Peyer's patch (tissue), 4 donors: Measurements from ENCODE around the gene ZMIZ2. TPM values are rescaled to one million over a fixed set of nuclear protein-coding genes. Genes with fewer than 3 reads are reported as not detected.

Experiments
- DNase-seq, 3 donors: peaks; one replicate each; pipeline ENCODE4 v3.0.0-alpha.2; 2017 to 2019
- H3K27ac ChIP-seq, 4 donors: fragments of 200-600 bp; sonication (generic); one replicate each; pipeline ENCODE4 v1.5.1; 2016 to 2019
- H3K27me3 ChIP-seq, 2 donors: fragments of 200-600 bp; sonication (generic); one replicate each; pipeline ENCODE4 v1.5.1; 2019
- H3K36me3 ChIP-seq, 3 donors: fragments of 200-600 bp; sonication (generic); one replicate each; pipeline ENCODE4 v1.5.1; 2016 to 2019
- H3K4me1 ChIP-seq, 4 donors: fragments of 200-600 bp; sonication (generic); one replicate each; pipeline ENCODE4 v1.5.1; 2016 to 2019
- H3K4me3 ChIP-seq, 4 donors: fragments of 200-600 bp; sonication (generic); 1 replicate in 3 of 4; 2 replicates in 1 of 4; pipeline ENCODE4 v1.5.1; 2016 to 2019; ENCODE audit warnings: mild to moderate bottlenecking in 1 of 4
- H3K9me3 ChIP-seq, 4 donors: fragments of 200-600 bp; sonication (generic); one replicate each; pipeline ENCODE4 v1.5.1; 2016 to 2019; ENCODE audit warnings: mild to moderate bottlenecking in 1 of 4
- POLR2A ChIP-seq, 2 donors: fragments of 450-650 bp; IDR thresholded peaks; one replicate each; pipeline ENCODE4 v1.5.1; 2017; ENCODE audit warnings: antibody characterized with exemption in 2 of 2, mild to moderate bottlenecking in 2 of 2, moderate library complexity in 2 of 2
- total RNA-seq, 4 donors: library from RNA; depleted of rRNA; stranded (reverse); fragments of >200 nt; gene quantifications; one replicate each; pipeline ENCODE4 v1.1.0, GENCODE V29; 2016
- TF ChIP-seq, protein P1 (sequence below), 6 experiments: fragments of 450-650 bp in 4 of 6; fragments of 200-600 bp in 2 of 6; sonication (generic) in 1 of 6; IDR thresholded peaks; one replicate each; pipeline ENCODE4 v1.5.1; 2017 to 2019; ENCODE audit warnings: antibody characterized with exemption in 6 of 6, mild to moderate bottlenecking in 3 of 6, moderate library complexity in 1 of 6

Gene ZMIZ2
- total RNA-seq, 4 donors from 2014 or later = 34.9 to 150 (median 93.3) TPM

- H3K27me3 ChIP-seq = no peaks in the 10 kb centered on the region
- TF ChIP-seq POLR2A (IDR thresholded peaks at IDR 0.05) = no peak
- TF ChIP-seq, protein P1, sequence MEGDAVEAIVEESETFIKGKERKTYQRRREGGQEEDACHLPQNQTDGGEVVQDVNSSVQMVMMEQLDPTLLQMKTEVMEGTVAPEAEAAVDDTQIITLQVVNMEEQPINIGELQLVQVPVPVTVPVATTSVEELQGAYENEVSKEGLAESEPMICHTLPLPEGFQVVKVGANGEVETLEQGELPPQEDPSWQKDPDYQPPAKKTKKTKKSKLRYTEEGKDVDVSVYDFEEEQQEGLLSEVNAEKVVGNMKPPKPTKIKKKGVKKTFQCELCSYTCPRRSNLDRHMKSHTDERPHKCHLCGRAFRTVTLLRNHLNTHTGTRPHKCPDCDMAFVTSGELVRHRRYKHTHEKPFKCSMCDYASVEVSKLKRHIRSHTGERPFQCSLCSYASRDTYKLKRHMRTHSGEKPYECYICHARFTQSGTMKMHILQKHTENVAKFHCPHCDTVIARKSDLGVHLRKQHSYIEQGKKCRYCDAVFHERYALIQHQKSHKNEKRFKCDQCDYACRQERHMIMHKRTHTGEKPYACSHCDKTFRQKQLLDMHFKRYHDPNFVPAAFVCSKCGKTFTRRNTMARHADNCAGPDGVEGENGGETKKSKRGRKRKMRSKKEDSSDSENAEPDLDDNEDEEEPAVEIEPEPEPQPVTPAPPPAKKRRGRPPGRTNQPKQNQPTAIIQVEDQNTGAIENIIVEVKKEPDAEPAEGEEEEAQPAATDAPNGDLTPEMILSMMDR (IDR thresholded peaks at IDR 0.05) = no peak
- DNase-seq = no peak
- no peaks in the 10 kb centered on the region for H3K36me3 ChIP-seq
- no peak overlapping the region for H3K4me3 ChIP-seq
- H3K4me1 ChIP-seq = no peaks in the 10 kb centered on the region
- H3K9me3 ChIP-seq = no peaks in the 10 kb centered on the region
- no peak overlapping the region for H3K27ac ChIP-seq
Measured at GRCh38 chr7:44811571-44811970, 62.9 kb downstream of the ZMIZ2 start.

GRCh38 chr7:44814919-44815318 is 66.3 kb downstream of the ZMIZ2 start:
- H3K4me1 ChIP-seq = no peaks in the 10 kb centered on the region
- no peak for DNase-seq
- H3K27me3 ChIP-seq = no peaks in the 10 kb centered on the region
- H3K4me3 ChIP-seq = no peak overlapping the region
- no peak overlapping the region for H3K27ac ChIP-seq
- TF ChIP-seq POLR2A (IDR thresholded peaks at IDR 0.05) = no peak
- TF ChIP-seq, protein P1 (IDR thresholded peaks at IDR 0.05) = no peak
- H3K9me3 ChIP-seq = no peaks in the 10 kb centered on the region
- no peaks in the 10 kb centered on the region for H3K36me3 ChIP-seq

- no peak overlapping the region for H3K27ac ChIP-seq
- H3K4me3 ChIP-seq = no peak overlapping the region
- no peak for DNase-seq
- H3K9me3 ChIP-seq = no peaks in the 10 kb centered on the region
- no peaks in the 10 kb centered on the region for H3K4me1 ChIP-seq
- H3K27me3 ChIP-seq = no peaks in the 10 kb centered on the region
- no peak for TF ChIP-seq POLR2A (IDR thresholded peaks at IDR 0.05)
- TF ChIP-seq, protein P1 (IDR thresholded peaks at IDR 0.05) = no peak
- H3K36me3 ChIP-seq = no peaks in the 10 kb centered on the region
Measured at GRCh38 chr7:44819292-44819691, 70.6 kb downstream of the ZMIZ2 start.

Other genes with a start within 250 kb of the ZMIZ2 start
- under 1 TPM in 3 of 4 donors, not detected in 1; 0.66 to 0.70 (median 0.67) TPM for gene NPC1L1, start 207.5 kb upstream of the ZMIZ2 start, total RNA-seq
- gene DDX56, start 174.9 kb upstream of the ZMIZ2 start, total RNA-seq = 10 to 100 TPM; 67.8 to 96.4 (median 88.9) TPM
- gene TMED4, start 166.6 kb upstream of the ZMIZ2 start, total RNA-seq = 100 to 1,000 TPM in 3 of 4 donors, 10 to 100 TPM in 1; 80.9 to 319 (median 262) TPM
- 100 to 1,000 TPM in 3 of 4 donors, 10 to 100 TPM in 1; 88.3 to 246 (median 217) TPM for gene OGDH, start 142.2 kb upstream of the ZMIZ2 start, total RNA-seq
- 1,000 to 10,000 TPM in 1 of 4 donors, 100 to 1,000 TPM in 3; 565 to 1,018 (median 894) TPM for gene PPIA, start 47.8 kb downstream of the ZMIZ2 start, total RNA-seq
- gene H2AZ2, start 99.2 kb downstream of the ZMIZ2 start, total RNA-seq = 10 to 100 TPM; 67.7 to 83.2 (median 74.3) TPM
- gene PURB, start 136.7 kb downstream of the ZMIZ2 start, total RNA-seq = 10 to 100 TPM; 13.8 to 21.5 (median 15.8) TPM
- 10 to 100 TPM in 1 of 4 donors, 1 to 10 TPM in 3; 2.7 to 14.9 (median 5.0) TPM for gene MYO1G, start 230.2 kb downstream of the ZMIZ2 start, total RNA-seq